ENCODE measurements around the gene IL22. TPM values are rescaled to one million over a fixed set of nuclear protein-coding genes. Genes with fewer than 3 reads are reported as not detected.
A peak's percentile ranks its signal among the peaks of the same experiment; 100 is the strongest.

The IL22 gene
- total and polyA plus RNA-seq, 9 of the 15 experiments (the other 6 are each of a cell fraction or from before 2014, with no cell fraction given) = not detected

DNA sequence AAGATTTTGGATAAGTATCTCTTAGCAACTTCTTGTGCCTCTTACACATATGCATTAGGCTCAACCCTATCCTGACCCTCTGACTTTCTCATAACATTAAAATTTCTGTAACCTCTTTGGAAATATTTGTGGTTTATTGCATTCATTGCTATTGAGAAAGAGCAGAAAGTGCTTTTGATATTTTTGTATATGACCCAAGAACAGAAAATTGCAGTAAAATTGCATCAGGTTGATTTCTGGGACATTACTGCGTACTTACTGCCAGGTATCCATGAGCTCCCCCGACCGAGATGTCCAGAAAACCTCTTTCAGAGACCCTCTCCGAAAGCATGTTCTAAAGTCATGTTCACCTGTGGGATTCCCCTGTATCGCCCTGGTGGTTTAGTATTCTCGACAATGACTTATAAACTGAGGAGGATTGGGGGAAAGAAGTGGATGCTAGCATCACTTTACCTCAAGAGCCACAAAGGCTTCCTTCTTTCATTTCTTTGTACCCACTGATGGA lies 14.5 kb upstream of the IL22 start:
- BruUV-seq (replicated peaks) = no TSS peak
- H3K9me1 ChIP-seq (ENCODE audit: control insufficient read depth, insufficient read depth, low read length) = no peaks in the 10 kb centered on the region
- ATAC-seq = no peak
- ChIA-PET CTCF (ENCODE audit: low intra/inter-chr PET ratio) (no interaction called here), POLR2A (no interaction called here)
- H2AFZ ChIP-seq (ENCODE audit: low read depth, low read length) = no peak overlapping the region
- FAIRE-seq = no peak
- peak in 1 of 2 experiments; percentile 57; a peak in 1 of 4 replicates for TF ChIP-seq TRIM24 (IDR thresholded peaks at IDR 0.05)
- TF ChIP-seq CEBPG (CRISPR knock-in tag; IDR thresholded peaks at IDR 0.05) = peak; percentile 54
- peak; percentile 31 to 83; a peak in 3 of 4 replicates for TF ChIP-seq CEBPG (tag; conservative IDR thresholded peaks at IDR 0.05 in 1 of 2, IDR thresholded peaks at IDR 0.05 in 1 of 2)
- no peak for TF ChIP-seq HMG20B (CRISPR knock-in tag; IDR thresholded peaks at IDR 0.05)
- no peaks in the 10 kb centered on the region for H3K79me2 ChIP-seq (ENCODE audit: control insufficient read depth, insufficient read depth, low read length)
- no peaks in the 10 kb centered on the region for H3K36me3 ChIP-seq (ENCODE audit: control insufficient read depth, insufficient read depth, low read length)
- H3K4me2 ChIP-seq (ENCODE audit: insufficient read depth, low read length) = no peak overlapping the region
- 4% methylated on average over 6 of the region's 6 CpGs for WGBS (ENCODE audit: insufficient coverage, low coverage, missing lambda C conversion rate)
- intact Hi-C loops (cut with micrococcal nuclease) (no loop called here), in situ Hi-C loops (cut with MboI) (no loop called here)
- no peak overlapping the region for H3K9ac ChIP-seq (ENCODE audit: insufficient read depth in 1 of 2, low read depth in 2 of 2, low read length in 2 of 2)
- no peak overlapping the region for H3K4me3 ChIP-seq
- no peaks in the 10 kb centered on the region for H3K9me3 ChIP-seq (replicated peaks; ENCODE audit: control insufficient read depth, insufficient read depth, low read depth, low read length)
- peaks cover 7 to 20% of the 10 kb centered on the region in 2 experiments for H3K27me3 ChIP-seq (ENCODE audit: control insufficient read depth in 2 of 2, insufficient read depth in 2 of 2, low read length in 2 of 2)
- no peak for DNase-seq (ENCODE audit: extremely low read depth in 1 of 4, low spot score in 3 of 4)
- no peak overlapping the region for H3K27ac ChIP-seq (ENCODE audit: extremely low read depth, low read depth, low read length)
- no peaks in the 10 kb centered on the region for H4K20me1 ChIP-seq (replicated peaks; ENCODE audit: control insufficient read depth, insufficient read depth, low read length)
- no peaks in the 10 kb centered on the region for H3K4me1 ChIP-seq (replicated peaks in 1 of 2; ENCODE audit: control insufficient read depth in 2 of 2, insufficient read depth in 2 of 2, low read length in 2 of 2)

DNA sequence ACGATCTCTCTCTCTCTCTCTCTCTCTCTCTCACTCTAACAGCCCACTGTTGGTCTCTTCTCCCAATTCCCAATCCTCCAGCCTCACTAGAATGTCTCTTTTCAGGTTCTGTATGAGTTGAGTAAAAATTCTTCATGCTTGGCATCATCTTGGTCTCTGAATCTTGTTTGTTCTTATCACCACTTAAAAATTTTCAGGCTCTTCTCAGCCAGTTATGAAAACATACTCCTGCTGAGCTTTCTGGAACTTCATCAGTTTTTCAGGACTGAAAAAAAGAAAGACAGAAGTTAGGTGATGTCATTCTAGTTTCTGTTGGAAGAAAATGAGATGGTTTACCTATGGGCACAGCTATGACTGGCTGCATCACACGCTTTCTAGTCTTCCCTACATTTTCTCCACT lies 11.5 kb upstream of the IL22 start:
- H3K36me3 ChIP-seq (ENCODE audit: control insufficient read depth, insufficient read depth, low read length) = no peaks in the 10 kb centered on the region
- FAIRE-seq = no peak
- no TSS peak for BruUV-seq (replicated peaks)
- H4K20me1 ChIP-seq (replicated peaks; ENCODE audit: control insufficient read depth, insufficient read depth, low read length) = no peaks in the 10 kb centered on the region
- no peak overlapping the region for H2AFZ ChIP-seq (ENCODE audit: low read depth, low read length)
- 0% methylated on average over 2 of the region's 2 CpGs for WGBS (ENCODE audit: insufficient coverage, low coverage, missing lambda C conversion rate)
- peaks cover 7 to 17% of the 10 kb centered on the region in 2 experiments for H3K27me3 ChIP-seq (ENCODE audit: control insufficient read depth in 2 of 2, insufficient read depth in 2 of 2, low read length in 2 of 2)
- no peak overlapping the region for H3K4me3 ChIP-seq
- H3K4me1 ChIP-seq (replicated peaks in 1 of 2; ENCODE audit: control insufficient read depth in 2 of 2, insufficient read depth in 2 of 2, low read length in 2 of 2) = no peaks in the 10 kb centered on the region
- H3K9me3 ChIP-seq (replicated peaks; ENCODE audit: control insufficient read depth, insufficient read depth, low read depth, low read length) = no peaks in the 10 kb centered on the region
- no peaks in the 10 kb centered on the region for H3K79me2 ChIP-seq (ENCODE audit: control insufficient read depth, insufficient read depth, low read length)
- ChIA-PET CTCF (ENCODE audit: low intra/inter-chr PET ratio) (no interaction called here), POLR2A (no interaction called here)
- no peak for TF ChIP-seq GTF2A2 (tag; IDR thresholded peaks at IDR 0.05)
- TF ChIP-seq JUNB (CRISPR knock-in tag; conservative IDR thresholded peaks at IDR 0.05) = no peak
- no peak for TF ChIP-seq RBFOX2 (IDR thresholded peaks at IDR 0.05; ENCODE audit: low read depth, low read length)
- no peak for TF ChIP-seq ZNF282 (CRISPR knock-in tag; IDR thresholded peaks at IDR 0.05)
- H3K9ac ChIP-seq (ENCODE audit: insufficient read depth in 1 of 2, low read depth in 2 of 2, low read length in 2 of 2) = no peak overlapping the region
- no peak overlapping the region for H3K27ac ChIP-seq (ENCODE audit: extremely low read depth, low read depth, low read length)
- H3K9me1 ChIP-seq (ENCODE audit: control insufficient read depth, insufficient read depth, low read length) = no peaks in the 10 kb centered on the region
- DNase-seq (ENCODE audit: extremely low read depth in 1 of 4, low spot score in 3 of 4) = no peak
- in situ Hi-C loops (cut with MboI) = no loop called here
- ATAC-seq = no peak
- no peak overlapping the region for H3K4me2 ChIP-seq (ENCODE audit: insufficient read depth, low read length)
- intact Hi-C loops (cut with micrococcal nuclease) = no loop called here
